Placental epithelial cell (primary cell): Measurements from ENCODE around the gene POU2AF1. TPM values are rescaled to one million over a fixed set of nuclear protein-coding genes. Genes with fewer than 3 reads are reported as not detected.
A peak's percentile ranks its signal among the peaks of the same experiment; 100 is the strongest.

Experiments used
- small RNA-seq: library from RNA; depleted of rRNA; stranded (forward); fragments of <200 nt; gene quantifications from one replicate; pipeline ENCODE3, GENCODE V24; 2012
- total RNA-seq: library from RNA; depleted of rRNA; stranded (reverse); fragments of >200 nt; gene quantifications from 2 replicates; pipeline ENCODE4 v1.2.3, GENCODE V29; 2012

Gene POU2AF1, protein sequence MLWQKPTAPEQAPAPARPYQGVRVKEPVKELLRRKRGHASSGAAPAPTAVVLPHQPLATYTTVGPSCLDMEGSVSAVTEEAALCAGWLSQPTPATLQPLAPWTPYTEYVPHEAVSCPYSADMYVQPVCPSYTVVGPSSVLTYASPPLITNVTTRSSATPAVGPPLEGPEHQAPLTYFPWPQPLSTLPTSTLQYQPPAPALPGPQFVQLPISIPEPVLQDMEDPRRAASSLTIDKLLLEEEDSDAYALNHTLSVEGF
- not detected in 2 replicates for total RNA-seq

DNA sequence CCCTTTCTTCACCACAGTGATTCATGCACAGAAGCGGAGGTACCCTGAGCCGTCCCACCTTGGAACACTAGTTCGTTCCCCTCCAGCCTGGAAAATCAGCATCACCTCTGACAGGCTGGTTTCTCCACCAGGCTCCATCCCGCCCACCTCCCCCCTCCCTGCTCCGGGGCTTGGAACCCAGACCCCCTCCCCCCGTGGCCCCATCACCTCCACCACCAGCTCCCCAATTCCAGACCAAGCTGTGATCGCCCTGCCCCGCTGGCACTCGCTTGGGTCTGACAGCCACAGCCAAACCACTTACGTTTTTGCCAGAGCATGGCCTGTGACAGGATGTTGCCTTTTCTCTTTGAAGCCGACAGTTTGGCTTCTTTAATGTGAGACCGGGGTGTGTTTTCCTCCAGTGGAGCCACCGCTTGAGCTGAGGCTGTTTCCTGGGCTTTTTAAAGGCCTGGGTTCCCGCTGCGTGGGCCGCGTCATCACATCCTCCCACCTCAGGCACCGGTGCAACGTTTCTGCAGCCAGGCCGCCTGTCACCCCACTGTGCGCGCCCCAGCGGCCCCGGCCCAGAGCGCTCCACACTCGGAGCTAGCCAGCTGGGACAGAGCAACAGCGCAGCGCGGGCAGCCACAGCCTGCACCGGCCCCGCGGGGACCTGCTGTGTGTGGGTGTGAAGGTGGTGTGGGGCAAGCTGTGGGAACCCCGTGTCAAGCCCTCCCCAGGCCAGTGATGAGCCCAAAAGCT lies at the start of gene POU2AF1:
POU2AF1 (minus strand) TSS at position 415 of the 741 bp plus-strand sequence; CDS start at position 317, 98 bp downstream.

Small RNA genes lying within 50 kb of the gene (small RNA-seq; reads per million reads assigned to genes)
- gene MIR4491, result not detected
- gene RNU2-60P, result 1.3 reads per million, percentile 65 among the genes with 10 or more reads in this experiment

Other genes with a start within 250 kb of the POU2AF1 start
- gene POU2AF2, start 133.6 kb downstream of the POU2AF1 start, total RNA-seq, result not detected in 2 replicates
- not detected in 2 replicates for gene POU2AF3, start 80.7 kb downstream of the POU2AF1 start, total RNA-seq
- gene BTG4, start 133.1 kb upstream of the POU2AF1 start, total RNA-seq, result 0.22 and 0.39 TPM in 2 replicates
- not detected in 2 replicates for gene HOATZ, start 135.5 kb upstream of the POU2AF1 start, total RNA-seq
- gene LAYN, start 161.4 kb upstream of the POU2AF1 start, total RNA-seq, result 53.7 and 82.4 TPM in 2 replicates
- gene SIK2, start 223.2 kb upstream of the POU2AF1 start, total RNA-seq, result 13.2 and 13.3 TPM in 2 replicates